ENCODE data around the gene PDZRN4.

PDZRN4 gene

DNA sequence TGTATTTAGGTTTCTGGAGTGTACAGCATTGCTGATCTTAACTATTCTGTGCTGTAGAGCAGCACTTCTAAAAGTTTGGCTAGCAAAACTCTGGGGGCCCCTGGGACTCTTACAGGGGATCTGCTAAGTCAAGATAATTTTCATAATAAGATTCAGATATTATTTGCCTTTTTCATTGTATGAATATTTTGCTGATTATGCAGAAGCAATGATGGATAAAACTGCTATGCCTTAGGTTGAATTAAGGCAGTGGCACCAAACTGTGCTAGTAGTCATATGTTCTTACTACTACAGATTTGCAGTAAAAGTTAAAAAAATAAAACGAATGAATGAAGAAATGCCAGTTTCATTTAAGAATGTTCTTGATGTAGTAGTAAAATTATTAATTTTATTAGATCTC lies 160.1 kb downstream of the PDZRN4 start:
- in situ Hi-C loops (cut with HindIII; ENCODE audit: low sequenced_read_pairs) = no loop called here

DNA sequence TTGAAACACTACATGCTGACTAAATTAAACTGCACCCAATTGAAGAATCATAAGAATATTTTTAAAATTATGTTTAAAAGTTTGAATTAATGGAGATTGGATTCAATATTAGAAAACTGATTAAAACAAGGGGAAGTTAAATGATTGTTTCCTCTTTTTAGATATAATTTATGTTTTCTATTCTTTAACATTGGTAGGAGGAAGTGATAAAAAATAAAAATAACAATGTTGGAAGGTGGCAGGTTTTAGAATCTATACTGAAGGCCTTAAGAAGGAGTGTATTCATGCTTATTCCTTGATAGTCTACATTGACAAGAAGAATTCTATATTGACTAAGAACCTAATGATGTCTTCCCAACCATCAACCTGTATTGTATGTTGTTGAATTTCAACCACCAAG lies 168.1 kb downstream of the PDZRN4 start:
- in situ Hi-C loops (cut with HindIII; ENCODE audit: low sequenced_read_pairs) = no loop called here

- in situ Hi-C loops (cut with HindIII; ENCODE audit: low sequenced_read_pairs) = no loop called here
Observed at GRCh38 chr12:41361738-41362137, 173.6 kb downstream of the PDZRN4 start.

- in situ Hi-C loops (cut with HindIII; ENCODE audit: low sequenced_read_pairs) = no loop called here
Observed at GRCh38 chr12:41362510-41362909, 174.4 kb downstream of the PDZRN4 start.

DNA sequence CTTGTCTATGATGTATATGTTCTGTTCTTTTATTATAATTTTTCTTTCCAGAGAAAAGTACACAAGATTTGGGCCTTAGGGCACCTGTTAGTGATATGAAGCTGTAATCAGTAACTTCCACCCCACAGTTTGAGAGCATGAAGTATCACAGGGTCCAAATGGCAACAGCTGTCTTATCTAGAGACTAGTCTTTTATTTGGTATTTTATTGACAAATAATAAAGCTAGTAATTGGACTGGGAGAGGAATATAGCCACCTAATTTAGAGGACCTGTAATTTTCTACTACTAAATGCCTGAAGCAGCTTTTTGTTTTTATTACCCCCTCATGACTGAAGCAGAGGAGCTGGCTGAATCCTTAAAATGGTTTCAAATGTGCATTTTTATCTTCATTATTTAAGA lies 174.8 kb downstream of the PDZRN4 start:
- in situ Hi-C loops (cut with HindIII; ENCODE audit: low sequenced_read_pairs) = no loop called here

DNA sequence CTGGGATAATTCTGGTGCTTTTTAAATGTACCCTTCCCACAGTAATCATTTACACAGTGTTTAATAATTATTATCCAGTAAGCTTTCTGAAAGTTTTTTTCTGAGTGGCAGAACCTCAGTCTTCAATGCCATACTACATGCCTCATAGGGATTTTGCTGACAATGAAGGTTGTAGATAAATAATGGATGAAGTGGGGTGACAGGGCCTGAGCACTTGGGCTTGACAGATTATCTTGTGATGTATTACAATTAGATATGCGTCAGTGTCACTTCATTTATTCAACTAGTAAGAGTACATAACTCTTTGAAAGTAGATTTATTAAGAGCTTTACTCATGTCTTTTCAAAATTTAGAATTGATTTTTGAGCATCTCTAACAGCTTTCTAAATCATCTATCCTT lies 176.1 kb downstream of the PDZRN4 start:
- in situ Hi-C loops (cut with HindIII; ENCODE audit: low sequenced_read_pairs) = no loop called here

GRCh38 chr12:41365653-41366171 lies 177.6 kb downstream of the PDZRN4 start:
- in situ Hi-C loops (cut with HindIII; ENCODE audit: low sequenced_read_pairs) = no loop called here

DNA sequence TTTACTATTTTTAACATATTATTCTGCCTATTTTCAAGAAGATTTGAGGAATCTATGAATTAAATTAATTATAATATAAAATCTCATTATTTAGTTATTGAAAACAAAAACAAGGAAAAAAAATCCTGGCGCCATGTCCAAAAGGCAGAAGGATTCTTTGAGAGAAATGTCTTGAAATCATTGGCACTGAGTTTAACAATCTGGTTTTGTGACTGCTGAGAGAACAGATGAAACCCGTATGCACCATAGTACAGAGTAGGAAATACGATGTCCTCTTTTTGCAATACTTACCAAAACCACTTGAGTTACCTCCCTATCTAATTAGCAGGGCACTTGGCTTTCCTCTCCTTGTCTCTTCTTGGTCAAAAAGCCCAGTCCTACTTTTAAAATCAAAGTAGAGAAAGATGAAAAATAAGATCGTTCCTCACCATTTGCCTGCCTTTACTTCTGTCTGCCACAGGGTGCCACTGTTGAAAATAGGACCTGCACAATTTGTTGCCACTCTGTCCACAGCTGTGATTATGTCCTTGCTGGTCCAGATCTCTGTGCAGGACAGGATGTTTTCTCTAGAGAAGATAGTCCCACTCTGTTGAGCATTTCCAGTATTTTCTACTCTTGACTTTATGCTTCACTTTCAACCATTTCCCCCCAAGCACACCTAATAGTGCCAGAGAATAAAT lies 179.7 kb downstream of the PDZRN4 start:
- in situ Hi-C loops (cut with HindIII; ENCODE audit: low sequenced_read_pairs) = no loop called here

GRCh38 chr12:41380878-41381277 lies 192.8 kb downstream of the PDZRN4 start:
- in situ Hi-C loops (cut with HindIII; ENCODE audit: low sequenced_read_pairs) = no loop called here

- in situ Hi-C loops (cut with HindIII; ENCODE audit: low sequenced_read_pairs) = no loop called here
Observed at GRCh38 chr12:41402801-41403200, 214.7 kb downstream of the PDZRN4 start.

DNA sequence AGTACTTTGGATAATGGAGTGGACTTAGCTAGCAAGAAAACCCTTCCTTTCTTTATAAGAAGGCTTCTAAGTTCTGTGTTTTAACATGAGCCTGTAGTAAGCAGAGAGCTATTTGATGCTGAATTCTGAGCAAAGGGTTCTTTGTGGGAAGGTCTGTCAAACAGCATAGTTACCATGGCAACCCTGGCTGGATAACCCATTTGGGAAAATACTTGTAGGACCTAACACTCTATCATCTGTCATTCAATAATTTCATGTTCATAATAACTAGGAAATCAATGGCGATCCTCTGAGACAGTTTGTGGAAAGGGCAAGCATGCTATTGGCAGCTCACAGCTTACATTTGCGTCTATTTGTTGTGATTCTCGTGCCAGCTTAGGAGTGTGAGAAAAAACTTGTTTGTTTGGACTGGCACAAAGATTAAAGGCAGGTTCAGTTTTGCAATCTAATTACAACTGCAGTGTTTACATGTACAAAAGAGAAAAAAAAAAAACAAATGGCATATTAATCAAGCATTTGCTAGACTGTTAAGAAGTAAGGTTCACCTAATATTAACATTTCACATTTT lies 219.2 kb downstream of the PDZRN4 start:
- in situ Hi-C loops (cut with HindIII; ENCODE audit: low sequenced_read_pairs) = no loop called here

DNA sequence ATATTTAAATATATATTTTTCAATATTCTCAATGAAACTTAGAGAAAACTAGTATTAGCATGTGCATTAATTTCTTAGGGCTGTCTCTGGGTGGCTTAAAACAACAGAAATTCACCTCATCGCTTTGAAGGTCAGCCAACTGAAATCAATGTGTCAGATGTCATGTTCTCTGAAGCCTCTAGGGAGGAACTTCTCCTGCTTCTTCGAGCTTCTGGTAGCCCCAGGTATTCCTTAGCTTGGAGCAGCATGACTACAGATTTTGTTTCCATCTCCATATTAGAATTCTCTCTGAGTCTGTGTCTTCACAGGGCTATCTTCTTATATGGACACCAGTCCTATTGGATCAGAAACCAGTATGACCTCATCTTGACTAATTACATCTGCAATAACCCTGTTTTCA lies 221.5 kb downstream of the PDZRN4 start:
- in situ Hi-C loops (cut with HindIII; ENCODE audit: low sequenced_read_pairs) = no loop called here

- in situ Hi-C loops (cut with HindIII; ENCODE audit: low sequenced_read_pairs) = no loop called here
Observed at GRCh38 chr12:41418586-41418985, 230.5 kb downstream of the PDZRN4 start.

- in situ Hi-C loops (cut with HindIII; ENCODE audit: low sequenced_read_pairs) = no loop called here
Observed at GRCh38 chr12:41419131-41419893, 231.2 kb downstream of the PDZRN4 start.

DNA sequence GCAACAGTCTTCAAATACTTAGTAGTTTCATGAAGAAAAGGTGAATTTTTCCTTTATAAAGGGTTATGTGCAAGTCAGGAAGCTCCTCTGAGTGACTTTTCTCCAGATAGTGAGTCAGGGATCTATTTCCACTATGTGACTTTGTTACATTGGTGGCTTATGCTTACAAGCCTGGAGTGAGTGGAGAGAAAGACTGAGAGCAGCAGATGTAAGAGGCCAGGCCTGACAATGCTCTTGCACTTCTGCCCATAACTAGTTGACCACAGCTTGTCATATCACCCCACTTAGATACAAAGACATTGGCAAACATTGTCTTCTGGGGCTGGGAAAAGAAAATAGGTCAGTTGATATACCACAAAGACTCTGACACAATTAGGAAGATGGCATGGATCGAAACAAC lies 236.5 kb downstream of the PDZRN4 start:
- in situ Hi-C loops (cut with HindIII; ENCODE audit: low sequenced_read_pairs) = no loop called here

DNA sequence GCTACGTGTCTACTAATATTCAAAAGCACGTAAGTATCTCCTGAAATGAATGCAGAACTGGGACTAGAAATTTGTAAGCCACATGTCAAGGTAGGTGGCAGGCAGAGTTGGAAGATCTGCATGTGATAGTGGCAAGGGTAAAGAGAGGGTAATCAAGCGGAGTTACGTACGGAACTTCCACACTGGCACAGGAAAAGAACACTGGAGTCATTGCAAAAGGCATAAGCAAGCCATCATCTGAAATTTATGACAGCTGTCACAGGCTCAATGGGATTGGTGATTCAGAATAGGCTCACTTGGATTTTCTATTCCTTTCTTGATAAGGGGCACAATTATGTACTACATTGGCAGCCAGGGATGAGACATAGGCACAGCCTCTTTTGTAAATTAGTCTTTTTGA lies 245.3 kb downstream of the PDZRN4 start:
- in situ Hi-C loops (cut with HindIII; ENCODE audit: low sequenced_read_pairs) = no loop called here

- in situ Hi-C loops (cut with HindIII; ENCODE audit: low sequenced_read_pairs) = no loop called here
Observed at GRCh38 chr12:41436076-41436475, 248.0 kb downstream of the PDZRN4 start.

DNA sequence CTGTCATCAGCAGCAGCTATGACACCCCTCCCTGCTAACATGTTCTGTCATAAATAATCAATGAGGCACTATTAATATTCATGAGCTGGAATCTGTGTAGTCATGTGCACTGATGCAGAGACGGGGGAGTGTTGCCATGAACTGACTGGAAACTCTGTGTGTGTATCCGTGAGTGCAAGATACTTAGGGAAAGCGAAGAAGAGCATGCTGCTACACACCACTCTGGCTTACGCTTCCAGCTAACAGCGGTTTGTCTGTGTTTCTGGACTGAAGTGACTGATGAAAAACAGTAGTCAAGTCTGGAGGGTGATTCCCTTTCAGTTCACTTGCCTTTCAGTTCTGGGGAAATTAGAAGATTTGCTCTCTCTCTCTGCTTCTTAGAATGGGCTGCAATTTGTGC lies 249.4 kb downstream of the PDZRN4 start:
- in situ Hi-C loops (cut with HindIII; ENCODE audit: low sequenced_read_pairs) = no loop called here

DNA sequence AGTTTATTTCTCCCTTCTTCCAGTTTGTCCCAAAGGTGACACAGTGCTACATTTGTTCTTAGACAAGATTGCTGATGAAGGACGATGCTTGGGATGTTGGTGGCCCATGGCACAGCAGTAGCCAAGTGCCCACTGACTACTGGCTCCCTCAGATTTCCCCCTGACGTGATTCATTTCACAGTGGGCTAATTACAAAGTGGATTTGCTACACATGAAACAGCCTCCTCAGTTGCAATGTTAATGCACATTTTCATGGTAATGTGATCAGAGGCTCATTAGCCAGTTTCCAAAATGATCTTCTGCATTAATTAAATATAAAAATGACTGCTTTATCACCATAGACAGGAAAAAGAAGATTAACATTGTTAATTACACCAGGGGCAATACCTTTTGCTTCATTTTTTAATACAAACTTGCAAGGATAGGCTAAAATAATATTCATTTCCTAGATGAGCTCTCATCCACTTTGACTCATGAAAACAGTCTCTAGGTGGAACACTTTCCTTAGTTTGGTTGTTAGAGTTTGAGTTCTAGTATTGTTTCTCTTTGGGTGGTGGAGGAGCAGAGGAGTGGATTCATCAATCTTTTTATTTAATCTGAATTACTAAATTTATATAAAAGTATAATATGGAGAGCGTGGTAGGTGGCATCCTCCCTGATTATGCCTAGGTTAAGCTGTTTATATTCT lies 250.9 kb downstream of the PDZRN4 start:
- in situ Hi-C loops (cut with HindIII; ENCODE audit: low sequenced_read_pairs) = no loop called here

DNA sequence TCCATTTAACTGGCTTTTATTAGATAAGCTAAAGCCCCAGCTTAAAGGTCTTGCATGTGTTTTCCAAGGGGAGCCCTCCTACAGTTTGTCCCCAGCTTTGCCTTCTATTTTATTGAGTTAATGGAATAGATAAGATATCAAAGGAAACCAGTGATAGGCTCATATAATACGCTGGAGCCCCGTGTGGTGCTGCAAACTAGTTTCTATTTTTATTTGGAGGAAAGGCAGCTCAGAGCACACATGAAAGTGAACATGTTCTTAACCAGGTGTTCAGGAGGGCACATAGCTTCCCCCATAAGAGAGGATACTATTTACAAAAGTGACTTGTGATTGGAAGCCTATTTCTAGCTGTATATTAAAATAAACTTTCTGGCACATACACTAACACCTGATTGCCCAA lies 251.7 kb downstream of the PDZRN4 start:
- in situ Hi-C loops (cut with HindIII; ENCODE audit: low sequenced_read_pairs) = no loop called here

- in situ Hi-C loops (cut with HindIII; ENCODE audit: low sequenced_read_pairs) = no loop called here
Observed at GRCh38 chr12:41441180-41441579, 253.1 kb downstream of the PDZRN4 start.

Measured in DLD1 (cell line).